DLD1 (cell line): ENCODE measurements around the gene SLC48A1.

Experiments
- in situ Hi-C: cut with HindIII; loops from 2 replicates; pipeline ENCODE4 v1.10.0; 2017; ENCODE audit warnings: low sequenced_read_pairs

Gene SLC48A1

DNA sequence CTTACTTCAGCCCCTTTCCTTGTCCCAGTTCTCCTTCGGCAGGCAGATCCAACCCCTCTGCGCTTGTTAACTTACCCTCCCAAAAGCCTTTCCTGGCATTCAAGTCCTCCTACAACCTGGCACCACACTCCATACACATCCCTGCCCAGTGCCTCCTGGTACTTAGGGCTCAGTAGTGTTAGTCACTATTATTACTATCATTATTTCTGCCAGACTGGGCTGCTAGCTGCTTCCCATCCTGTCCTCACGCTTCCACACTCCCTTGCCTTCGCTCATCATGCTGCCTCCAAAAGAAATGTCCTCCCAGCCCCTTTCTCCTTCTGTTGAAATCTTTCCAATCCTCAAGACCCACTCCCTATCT lies 48.3 kb downstream of the SLC48A1 start:
- in situ Hi-C loops, result no loop called here

DNA sequence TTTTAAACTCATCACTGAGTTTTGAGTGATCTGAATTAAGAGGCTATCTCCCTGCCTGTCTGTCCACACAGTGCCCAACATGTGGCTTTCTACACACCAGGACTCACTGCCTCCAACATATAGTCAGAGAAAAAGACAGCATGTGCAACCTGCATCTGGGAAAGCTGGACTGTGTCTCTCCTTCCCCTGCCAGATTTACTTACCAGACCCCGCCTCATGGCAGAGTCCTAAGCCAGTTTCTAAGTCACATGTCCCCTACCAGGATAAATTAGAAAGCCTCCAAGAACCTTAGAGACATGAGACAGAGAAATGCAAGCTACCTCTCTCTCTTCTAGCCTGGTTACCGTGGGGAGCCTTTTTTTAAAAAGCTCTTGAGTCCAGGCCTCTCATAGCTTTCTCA lies 49.4 kb downstream of the SLC48A1 start:
- in situ Hi-C loops, result no loop called here

- in situ Hi-C loops, result no loop called here
Observed at GRCh38 chr12:47822863-47823262, 49.8 kb downstream of the SLC48A1 start.

DNA sequence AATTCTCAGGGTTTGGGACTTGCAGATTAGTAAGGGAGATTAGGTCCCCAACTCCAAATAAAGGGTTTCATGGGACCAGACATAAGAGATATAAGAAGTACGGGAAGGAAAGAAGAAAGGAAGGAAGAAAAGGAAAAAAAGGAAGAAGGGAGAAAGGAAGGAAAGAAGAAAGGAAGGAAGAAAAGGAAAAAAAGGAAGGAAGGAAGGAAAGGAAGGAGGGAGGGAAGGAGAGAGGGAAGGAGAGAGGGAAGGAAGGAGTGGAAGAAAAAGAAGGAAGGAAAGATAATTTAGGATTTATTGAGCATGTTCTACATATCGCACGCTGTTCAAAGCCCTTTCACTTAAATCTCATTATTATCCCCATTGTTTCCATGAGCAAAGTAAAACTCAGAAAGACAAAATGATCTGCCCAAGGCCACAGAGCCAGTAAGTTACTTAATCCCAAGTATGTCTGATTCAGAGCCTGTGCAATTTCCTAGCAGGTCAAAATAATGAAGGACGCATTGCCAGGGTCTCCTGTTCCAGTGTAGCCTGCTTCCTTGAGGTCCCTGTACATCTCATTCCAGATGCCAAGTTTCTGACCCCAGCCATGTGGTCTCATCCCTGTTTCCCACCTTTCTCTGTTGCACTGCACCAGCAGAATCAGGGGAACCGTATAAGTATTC lies 50.5 kb downstream of the SLC48A1 start:
- in situ Hi-C loops, result no loop called here

GRCh38 chr12:47824198-47824597 lies 51.2 kb downstream of the SLC48A1 start:
- in situ Hi-C loops, result no loop called here

GRCh38 chr12:47824635-47825034 lies 51.6 kb downstream of the SLC48A1 start:
- in situ Hi-C loops, result no loop called here

DNA sequence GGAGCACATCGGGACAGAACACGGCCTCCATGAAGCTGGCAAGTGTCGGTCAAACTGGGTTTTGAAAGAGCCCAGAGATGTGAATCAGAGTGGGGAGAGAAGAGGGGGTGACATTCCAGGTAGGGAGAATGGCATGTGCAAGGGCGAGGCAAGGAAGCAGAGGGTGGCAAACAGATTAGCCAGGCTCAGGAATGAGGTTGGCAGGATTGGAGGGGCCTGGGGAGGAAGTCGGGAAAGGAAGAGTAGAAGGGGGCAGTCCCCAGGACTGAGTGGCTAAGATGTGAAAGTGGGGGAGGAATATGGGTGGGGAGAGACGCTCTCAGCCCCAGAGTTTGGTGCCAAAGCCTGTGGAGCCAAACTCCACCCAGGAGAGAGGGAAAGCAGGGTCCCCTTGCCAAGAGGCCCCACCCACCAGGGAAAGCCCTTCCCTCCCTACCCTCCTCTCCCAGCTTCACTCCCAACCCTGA lies 52.2 kb downstream of the SLC48A1 start:
- in situ Hi-C loops, result no loop called here

DNA sequence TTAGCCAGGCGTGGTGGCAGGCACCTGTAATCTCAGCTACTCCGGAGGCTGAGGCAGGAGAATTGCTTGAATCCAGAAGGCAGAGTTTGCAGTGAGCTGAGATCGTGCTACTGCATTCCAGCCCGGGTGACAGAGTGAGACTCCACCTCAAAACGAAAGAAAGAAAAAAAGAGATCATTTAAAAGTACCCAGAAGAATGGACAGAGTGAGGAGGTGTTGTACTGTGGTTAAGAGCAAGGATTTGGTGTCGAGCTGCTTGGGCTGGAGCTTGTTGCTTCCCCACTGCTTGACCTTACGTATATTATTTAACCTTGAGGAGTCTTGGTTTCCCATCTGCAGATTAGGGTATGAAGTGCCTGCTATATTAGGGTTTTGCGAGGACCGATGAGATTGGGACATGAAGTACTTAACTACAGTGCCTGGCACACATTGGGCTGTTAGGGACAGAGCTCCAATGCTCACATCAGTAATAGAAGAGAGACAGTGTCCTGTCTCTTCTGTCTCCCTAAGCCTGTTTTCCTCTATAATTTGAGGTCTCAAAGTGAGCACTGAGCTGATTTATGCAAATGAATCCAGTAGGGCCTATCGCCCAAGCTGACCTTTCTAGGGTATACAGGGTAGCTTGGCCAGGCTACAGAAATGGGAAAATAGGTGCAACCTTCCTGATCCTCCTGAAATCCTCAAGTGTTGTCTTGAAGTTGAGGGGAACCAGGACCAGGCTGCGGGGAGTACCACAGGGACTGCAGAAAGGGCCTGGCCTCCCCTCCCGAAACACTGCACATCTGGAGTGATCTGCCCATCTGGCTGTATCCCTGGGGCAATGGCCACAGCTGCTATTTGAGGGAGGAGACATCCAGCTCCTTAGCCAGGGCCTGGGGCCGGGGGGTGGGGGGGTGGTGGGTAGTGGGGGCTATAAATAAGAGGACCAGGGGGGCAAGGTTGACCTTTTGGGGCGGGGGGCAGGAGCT lies 55.3 kb downstream of the SLC48A1 start:
- in situ Hi-C loops, result no loop called here

DNA sequence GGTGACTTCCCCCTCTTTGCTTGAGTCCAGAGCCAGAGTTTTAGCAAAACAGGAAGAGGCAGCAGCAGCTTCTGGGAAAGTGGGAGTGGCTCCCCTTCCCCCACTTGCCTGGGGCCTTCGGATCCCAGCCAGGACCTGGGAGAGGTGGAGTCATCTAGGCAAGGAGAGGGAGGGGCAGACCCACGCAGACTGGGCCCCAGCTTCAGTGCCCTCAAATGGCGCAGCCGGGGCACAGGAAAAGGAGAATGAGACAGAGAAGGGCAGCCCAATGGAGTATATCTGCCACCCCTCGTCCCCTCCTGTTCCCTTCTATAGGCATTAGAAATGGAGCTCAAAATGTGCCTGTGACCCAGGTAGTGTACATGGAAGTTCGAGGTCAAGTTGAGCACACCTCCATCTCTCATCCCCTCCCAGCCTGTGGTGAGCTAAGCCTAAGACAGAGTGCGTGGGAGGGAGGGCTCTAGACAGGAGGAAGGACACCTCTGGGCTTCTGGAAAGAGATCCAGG lies 56.0 kb downstream of the SLC48A1 start:
- in situ Hi-C loops, result no loop called here

DNA sequence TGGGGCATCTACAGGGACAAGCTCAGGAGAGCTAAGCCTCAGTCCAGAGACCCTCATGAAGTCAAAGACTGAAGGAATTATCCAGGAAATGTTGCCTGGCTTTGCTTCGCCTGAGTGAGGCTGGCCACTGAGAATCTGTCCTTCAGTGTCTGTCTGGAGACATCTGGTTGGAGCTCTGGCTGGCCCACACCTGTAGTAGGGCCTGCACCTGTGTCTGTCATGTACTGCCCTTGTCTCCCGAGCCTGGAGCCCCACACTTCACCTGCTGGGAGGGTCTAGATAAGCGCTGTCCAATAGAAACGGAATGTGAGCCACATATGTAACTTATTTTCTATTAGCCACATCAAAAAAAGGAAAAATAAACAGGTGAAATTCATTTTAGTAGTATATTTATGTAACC lies 56.5 kb downstream of the SLC48A1 start:
- in situ Hi-C loops, result no loop called here
